GM18867 (cell line): ENCODE data around the gene PDIA2.
"Not testable (repeated sequence)": the region's sequence is repeated elsewhere in the genome, so short reads cannot be mapped to it uniquely, and the experiment has no call there.

ENCODE experiments used
- ATAC-seq: cut with Tn5 transposase; IDR thresholded peaks from one replicate; pipeline ENCODE4 v1.9.1; 2021; ENCODE audit warnings: mild to moderate bottlenecking, moderate library complexity; ENCODE audit not compliant: unreplicated experiment

Gene PDIA2

DNA sequence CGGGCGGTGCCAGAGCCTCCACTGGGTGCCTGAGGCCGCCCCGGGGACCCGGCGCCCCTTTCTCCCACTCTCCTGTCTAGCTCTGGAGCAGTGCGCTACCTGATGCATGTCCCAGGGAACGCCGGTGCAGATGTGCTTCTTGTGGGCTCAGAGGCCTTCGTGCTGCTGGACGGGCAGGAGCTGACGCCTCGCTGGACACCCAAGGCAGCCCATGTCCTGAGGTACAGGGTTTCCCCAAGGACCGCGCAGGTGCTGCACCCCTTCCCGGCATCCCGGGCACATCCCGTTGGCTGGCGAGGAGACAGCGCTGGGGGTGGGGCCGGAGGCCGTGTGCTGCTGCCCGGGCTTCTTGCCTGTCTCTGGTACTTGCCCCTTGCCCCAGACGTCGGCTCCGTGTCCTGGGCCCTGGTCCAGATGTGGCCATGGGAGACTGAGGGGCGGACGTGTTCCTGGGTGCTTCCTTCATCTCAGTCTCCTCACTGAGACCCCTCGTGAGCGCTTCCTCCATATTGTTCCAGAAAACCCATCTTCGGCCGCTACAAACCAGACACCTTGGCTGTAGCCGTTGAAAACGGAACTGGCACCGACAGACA is 19.7 kb upstream of the PDIA2 start:
- ATAC-seq: no peak

DNA sequence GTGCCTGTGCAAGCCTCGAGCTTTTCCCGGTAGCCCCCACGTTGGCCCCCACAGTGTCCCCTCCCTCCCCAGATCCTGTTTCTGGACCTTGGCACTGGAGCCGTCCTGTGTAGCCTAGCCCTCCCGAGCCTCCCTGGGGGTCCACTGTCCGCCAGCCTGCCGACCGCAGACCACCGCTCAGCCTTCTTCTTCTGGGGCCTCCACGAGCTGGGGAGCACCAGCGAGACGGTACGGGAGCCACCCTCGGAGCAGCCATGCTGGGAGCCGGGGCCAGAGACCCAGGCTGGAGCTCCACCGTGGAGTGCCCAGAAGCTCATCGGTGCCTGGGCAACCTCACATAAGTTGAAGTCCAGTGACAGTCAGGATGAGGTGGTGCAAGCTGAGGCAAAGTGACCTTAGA is 19.0 kb upstream of the PDIA2 start:
- ATAC-seq: no peak

GRCh38 chr16:264440-264951 is 18.5 kb upstream of the PDIA2 start:
- no peak for ATAC-seq

DNA sequence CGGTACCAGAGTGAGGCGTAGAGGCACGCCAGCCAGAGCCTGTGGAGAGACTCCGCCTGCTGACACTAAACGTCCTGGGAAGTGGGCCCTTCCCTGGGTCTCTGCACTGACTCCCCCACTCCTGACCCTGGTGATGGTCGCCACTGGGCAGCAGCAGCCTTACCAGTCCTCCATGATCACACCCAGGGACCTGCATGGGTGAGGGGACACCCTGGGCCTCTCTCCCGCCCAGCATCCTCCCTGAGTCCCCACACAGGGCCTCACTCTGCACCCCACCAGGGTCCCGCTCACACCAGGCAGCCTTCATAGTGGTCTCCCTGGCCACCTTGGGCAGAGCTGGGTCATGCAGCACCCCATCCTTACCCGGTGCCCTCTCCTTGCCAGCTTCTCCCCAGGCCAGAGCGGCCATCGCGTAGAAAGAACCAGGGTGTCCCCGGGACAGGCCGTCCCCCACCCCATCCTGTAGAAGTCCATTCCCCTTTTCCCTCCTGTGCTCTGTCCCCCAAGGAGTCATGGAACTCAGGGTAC is 17.9 kb upstream of the PDIA2 start:
- ATAC-seq: no peak

- no peak for ATAC-seq
Measured at GRCh38 chr16:265711-266110, 17.3 kb upstream of the PDIA2 start.

DNA sequence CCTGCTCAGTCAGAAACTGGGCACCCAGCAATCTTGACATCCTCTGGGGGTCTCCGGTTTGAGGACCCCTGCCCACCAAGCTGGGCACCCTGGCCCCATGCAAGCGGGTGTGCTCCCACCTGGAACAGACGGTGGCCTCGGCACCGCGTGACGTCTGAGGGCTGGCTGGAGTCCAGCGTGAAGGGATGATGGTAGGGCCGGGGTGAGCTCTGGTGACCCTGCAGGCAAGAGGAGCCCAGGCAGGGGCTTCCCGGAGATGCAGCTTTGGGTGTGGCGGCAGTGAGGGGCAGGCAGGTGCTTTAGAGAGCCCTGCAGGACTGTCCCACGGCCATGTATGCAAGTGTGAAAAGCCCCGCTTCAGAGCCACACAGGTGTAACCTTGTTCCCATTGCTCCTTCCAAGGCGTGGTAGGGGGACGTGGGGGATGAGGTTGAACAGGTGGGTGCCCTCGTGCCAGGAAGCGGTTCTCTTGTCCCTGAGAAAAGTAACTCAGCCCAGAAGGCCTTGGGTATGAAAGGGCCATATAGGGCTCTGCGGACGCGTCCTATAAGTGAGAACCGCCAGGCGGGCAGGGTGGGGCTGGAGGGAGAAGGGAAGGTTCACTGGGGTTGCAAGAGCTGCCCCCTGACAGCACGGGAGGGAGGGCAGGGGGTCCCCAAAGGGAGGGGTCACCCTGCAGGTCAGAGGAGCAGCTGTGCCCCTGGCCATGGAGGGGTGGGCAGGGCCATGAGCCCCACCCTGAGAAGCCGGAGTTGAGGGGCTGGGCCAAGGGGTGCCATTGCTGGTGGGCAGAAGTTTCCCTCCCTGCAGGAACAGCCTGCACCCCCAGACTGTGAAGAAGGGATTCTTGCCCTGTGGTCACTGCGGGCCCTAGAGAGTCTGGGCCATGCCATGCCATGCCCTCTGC is 16.5 kb upstream of the PDIA2 start:
- no peak for ATAC-seq

DNA sequence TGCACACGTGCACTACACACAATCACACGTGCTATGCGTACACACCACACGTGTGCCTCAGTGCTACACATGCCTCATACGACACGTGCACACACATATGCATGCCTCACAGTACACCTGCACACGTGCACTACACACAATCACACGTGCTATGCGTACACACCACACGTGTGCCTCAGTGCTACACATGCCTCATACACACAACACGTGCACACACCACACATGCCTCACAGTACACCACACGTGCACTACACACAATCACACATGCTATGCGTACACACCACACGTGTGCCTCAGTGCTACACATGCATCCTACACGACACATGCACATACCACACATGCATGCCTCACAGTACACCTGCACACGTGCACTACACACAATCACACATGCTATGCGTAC is 15.4 kb upstream of the PDIA2 start:
- ATAC-seq: not testable (repeated sequence)

GRCh38 chr16:268141-269053 is 14.6 kb upstream of the PDIA2 start:
- ATAC-seq: no peak

- ATAC-seq: no peak
Measured at GRCh38 chr16:269061-269796, 13.7 kb upstream of the PDIA2 start.

GRCh38 chr16:270381-271255 is 12.3 kb upstream of the PDIA2 start:
- ATAC-seq: no peak

GRCh38 chr16:272633-273546 is 10.1 kb upstream of the PDIA2 start:
- no peak for ATAC-seq

DNA sequence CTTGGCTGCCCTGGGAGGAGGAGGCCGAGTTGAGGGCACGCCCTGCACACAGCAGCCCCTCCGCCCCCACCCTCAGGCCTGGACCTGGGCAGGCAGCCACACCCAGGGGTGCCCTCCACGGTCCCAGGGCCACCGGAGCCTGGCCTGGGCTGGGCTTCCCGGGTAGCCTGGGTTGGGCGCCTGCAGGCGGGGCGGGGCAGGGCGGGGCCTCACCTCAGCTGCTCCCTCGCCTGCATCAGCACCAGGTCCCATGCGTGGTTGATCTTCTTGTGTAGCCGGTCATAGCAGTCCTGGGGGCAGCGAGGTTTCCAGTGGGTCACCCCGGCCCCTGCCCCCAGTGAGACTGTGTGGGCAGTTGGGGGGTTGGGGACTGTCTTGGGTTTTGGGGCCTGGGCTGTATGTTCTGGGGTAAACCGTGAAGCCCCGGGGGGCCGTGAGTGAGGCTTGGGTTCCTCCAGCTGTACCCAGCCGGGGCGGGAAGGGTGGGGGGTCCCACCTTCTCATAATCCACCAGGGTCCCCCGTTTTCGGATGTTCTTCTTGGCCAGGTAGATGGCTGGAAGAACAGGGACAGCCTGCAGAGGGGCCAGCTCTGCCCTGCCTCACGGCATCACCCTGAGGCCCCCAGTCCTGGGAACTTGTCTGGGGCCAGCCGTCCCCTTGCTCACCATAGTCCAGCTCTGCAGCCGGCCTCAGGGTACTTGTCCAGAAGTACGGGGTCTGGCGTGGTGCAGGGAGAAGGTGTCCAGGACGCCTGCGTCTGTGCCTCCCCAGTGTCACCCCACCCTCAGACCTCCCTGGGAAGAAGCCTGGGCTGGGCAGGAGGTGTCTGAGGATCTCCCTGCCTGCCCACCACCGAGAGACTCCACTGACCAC is 9.2 kb upstream of the PDIA2 start:
- ATAC-seq: no peak

- no peak for ATAC-seq
Measured at GRCh38 chr16:275041-275641, 7.8 kb upstream of the PDIA2 start.

- ATAC-seq: no peak
Measured at GRCh38 chr16:275786-276232, 7.2 kb upstream of the PDIA2 start, which contains the start of gene RGS11. RGS11 (minus strand) TSS chr16:275944; CDS start chr16:275911, 33 bp downstream.

- no peak for ATAC-seq
Measured at GRCh38 chr16:276426-277077, 6.4 kb upstream of the PDIA2 start.

- ATAC-seq: no peak
Measured at GRCh38 chr16:278863-279366, 4.0 kb upstream of the PDIA2 start.
